ENCODE results near the gene ZDHHC12.

Gene ZDHHC12

DNA sequence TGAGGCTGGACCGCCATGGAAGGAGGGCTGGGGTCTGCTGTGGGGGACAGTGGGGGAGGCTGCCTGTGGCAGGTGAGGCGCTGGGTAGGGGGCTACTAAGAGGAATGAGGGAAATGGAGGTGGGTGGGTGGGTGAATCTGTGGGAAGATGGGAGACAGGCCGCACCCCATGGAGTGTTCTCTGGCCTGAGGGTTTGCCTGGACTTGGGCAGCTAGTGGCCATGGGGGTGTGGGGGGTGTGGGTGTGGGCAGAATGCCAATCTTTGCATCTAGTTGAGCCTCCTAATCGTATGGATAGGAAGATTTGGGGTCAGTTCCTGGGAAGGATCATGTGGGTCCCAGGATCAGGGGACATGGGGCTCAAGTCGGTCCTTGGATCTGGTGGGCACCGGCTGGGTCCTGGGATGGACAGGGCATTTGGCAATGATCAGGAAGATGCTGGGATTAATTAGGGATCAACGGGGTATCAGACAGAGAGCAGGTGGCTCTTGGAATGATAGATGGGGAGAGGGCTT is 518 bp downstream of the ZDHHC12 start (continued):
- no peak for TF ChIP-seq ZNF292 (tag by site-specific recombination; IDR thresholded peaks at IDR 0.05; ENCODE audit: borderline replicate concordance, low read depth)
- TF ChIP-seq ZSCAN23 (tag by site-specific recombination; IDR thresholded peaks at IDR 0.05), result no peak
- TF ChIP-seq ZNF513 (tag by site-specific recombination; IDR thresholded peaks at IDR 0.05), result no peak
- no peak for TF ChIP-seq ZNF704 (tag by site-specific recombination; IDR thresholded peaks at IDR 0.05)
- no peak for TF ChIP-seq ZBTB26 (tag by site-specific recombination; optimal IDR thresholded peaks at IDR 0.05)
- TF ChIP-seq, protein P1, sequence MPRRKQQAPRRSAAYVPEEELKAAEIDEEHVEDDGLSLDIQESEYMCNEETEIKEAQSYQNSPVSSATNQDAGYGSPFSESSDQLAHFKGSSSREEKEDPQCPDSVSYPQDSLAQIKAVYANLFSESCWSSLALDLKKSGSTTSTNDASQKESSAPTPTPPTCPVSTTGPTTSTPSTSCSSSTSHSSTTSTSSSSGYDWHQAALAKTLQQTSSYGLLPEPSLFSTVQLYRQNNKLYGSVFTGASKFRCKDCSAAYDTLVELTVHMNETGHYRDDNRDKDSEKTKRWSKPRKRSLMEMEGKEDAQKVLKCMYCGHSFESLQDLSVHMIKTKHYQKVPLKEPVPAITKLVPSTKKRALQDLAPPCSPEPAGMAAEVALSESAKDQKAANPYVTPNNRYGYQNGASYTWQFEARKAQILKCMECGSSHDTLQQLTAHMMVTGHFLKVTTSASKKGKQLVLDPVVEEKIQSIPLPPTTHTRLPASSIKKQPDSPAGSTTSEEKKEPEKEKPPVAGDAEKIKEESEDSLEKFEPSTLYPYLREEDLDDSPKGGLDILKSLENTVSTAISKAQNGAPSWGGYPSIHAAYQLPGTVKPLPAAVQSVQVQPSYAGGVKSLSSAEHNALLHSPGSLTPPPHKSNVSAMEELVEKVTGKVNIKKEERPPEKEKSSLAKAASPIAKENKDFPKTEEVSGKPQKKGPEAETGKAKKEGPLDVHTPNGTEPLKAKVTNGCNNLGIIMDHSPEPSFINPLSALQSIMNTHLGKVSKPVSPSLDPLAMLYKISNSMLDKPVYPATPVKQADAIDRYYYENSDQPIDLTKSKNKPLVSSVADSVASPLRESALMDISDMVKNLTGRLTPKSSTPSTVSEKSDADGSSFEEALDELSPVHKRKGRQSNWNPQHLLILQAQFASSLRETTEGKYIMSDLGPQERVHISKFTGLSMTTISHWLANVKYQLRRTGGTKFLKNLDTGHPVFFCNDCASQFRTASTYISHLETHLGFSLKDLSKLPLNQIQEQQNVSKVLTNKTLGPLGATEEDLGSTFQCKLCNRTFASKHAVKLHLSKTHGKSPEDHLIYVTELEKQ (tag by site-specific recombination; IDR thresholded peaks at IDR 0.05; ENCODE audit: borderline replicate concordance), result no peak
- no peak for TF ChIP-seq ZNF785 (tag by site-specific recombination; IDR thresholded peaks at IDR 0.05)
- no peak for TF ChIP-seq ZNF639 (tag by site-specific recombination; IDR thresholded peaks at IDR 0.05)
- TF ChIP-seq IKZF3 (tag by site-specific recombination; IDR thresholded peaks at IDR 0.05), result peak; percentile 94
- TF ChIP-seq ZNF366 (tag by site-specific recombination; conservative IDR thresholded peaks at IDR 0.05), result peak; percentile 58; the same call in 1 of the 2 replicates
- TF ChIP-seq PRDM6 (tag by site-specific recombination; IDR thresholded peaks at IDR 0.05), result no peak
- no peak for TF ChIP-seq ZNF623 (tag by site-specific recombination; IDR thresholded peaks at IDR 0.05)
- TF ChIP-seq ZIC2 (tag by site-specific recombination; IDR thresholded peaks at IDR 0.05), result no peak
- no peak; the same call in 1 of the 2 replicates for TF ChIP-seq RBAK (tag by site-specific recombination; IDR thresholded peaks at IDR 0.05)
- TF ChIP-seq ZNF830 (tag by site-specific recombination; IDR thresholded peaks at IDR 0.05; ENCODE audit: low read depth), result no peak
- no peak for TF ChIP-seq OSR2 (tag by site-specific recombination; IDR thresholded peaks at IDR 0.05)
- no peak for TF ChIP-seq ZNF449 (tag by site-specific recombination; IDR thresholded peaks at IDR 0.05)
- no peak for TF ChIP-seq GLI2 (tag by site-specific recombination; IDR thresholded peaks at IDR 0.05; ENCODE audit: borderline replicate concordance, low read depth)
- TF ChIP-seq, protein P2, sequence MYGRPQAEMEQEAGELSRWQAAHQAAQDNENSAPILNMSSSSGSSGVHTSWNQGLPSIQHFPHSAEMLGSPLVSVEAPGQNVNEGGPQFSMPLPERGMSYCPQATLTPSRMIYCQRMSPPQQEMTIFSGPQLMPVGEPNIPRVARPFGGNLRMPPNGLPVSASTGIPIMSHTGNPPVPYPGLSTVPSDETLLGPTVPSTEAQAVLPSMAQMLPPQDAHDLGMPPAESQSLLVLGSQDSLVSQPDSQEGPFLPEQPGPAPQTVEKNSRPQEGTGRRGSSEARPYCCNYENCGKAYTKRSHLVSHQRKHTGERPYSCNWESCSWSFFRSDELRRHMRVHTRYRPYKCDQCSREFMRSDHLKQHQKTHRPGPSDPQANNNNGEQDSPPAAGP (tag by site-specific recombination; IDR thresholded peaks at IDR 0.05), result no peak
- no peak for TF ChIP-seq ZNF311 (tag by site-specific recombination; IDR thresholded peaks at IDR 0.05; ENCODE audit: borderline replicate concordance)
- no peak for TF ChIP-seq ZNF24 (tag by site-specific recombination; IDR thresholded peaks at IDR 0.05)
- TF ChIP-seq ZNF280D (tag by site-specific recombination; IDR thresholded peaks at IDR 0.05), result no peak
- no peak for TF ChIP-seq ZNF558 (tag by site-specific recombination; IDR thresholded peaks at IDR 0.05)

Measured in HEK293 (cell line).